Sigmoid colon (tissue), 7 donors: ENCODE measurements around the gene PLP2. TPM values are rescaled to one million over a fixed set of nuclear protein-coding genes. Genes with fewer than 3 reads are reported as not detected.

ENCODE experiments used
- DNase-seq: peaks from one replicate; pipeline ENCODE4 v3.0.0-alpha.2; 2019
- H3K27ac ChIP-seq, 4 donors: fragments of 200-600 bp; sonication (generic); one replicate each; pipeline ENCODE4 v1.5.1; 2016 to 2019; ENCODE audit warnings: mild to moderate bottlenecking in 1 of 4
- H3K27me3 ChIP-seq, 3 donors: fragments of 200-600 bp; sonication (generic); one replicate each; pipeline ENCODE4 v1.5.1; 2019; ENCODE audit warnings: mild to moderate bottlenecking in 1 of 3
- H3K36me3 ChIP-seq, 4 donors: fragments of 200-600 bp; sonication (generic); one replicate each; pipeline ENCODE4 v1.5.1; 2016 to 2019
- H3K4me1 ChIP-seq, 4 donors: fragments of 200-600 bp; sonication (generic); one replicate each; pipeline ENCODE4 v1.5.1; 2017 to 2019
- H3K4me3 ChIP-seq, 4 donors: fragments of 200-600 bp; sonication (generic); one replicate each; pipeline ENCODE4 v1.5.1; 2017 to 2019; ENCODE audit warnings: mild to moderate bottlenecking in 2 of 4, moderate library complexity in 1 of 4
- H3K9me3 ChIP-seq, 4 donors: fragments of 200-600 bp in 3 of 4; sonication (generic) in 3 of 4; one replicate each; pipeline versions ENCODE4 v1.5.1 to v1.6.1; 2013 to 2019
- EP300 ChIP-seq, 4 donors: sonication (generic); formaldehyde crosslinking; IDR thresholded peaks; one replicate each; pipeline ENCODE4 v1.6.1; 2017; ENCODE audit warnings: antibody characterized with exemption in 4 of 4
- POLR2A ChIP-seq, 2 donors: fragments of 450-650 bp; IDR thresholded peaks; one replicate each; pipeline ENCODE4 v1.6.1; 2016; ENCODE audit warnings: antibody characterized with exemption in 2 of 2, mild to moderate bottlenecking in 2 of 2, moderate library complexity in 2 of 2
- POLR2AphosphoS5 ChIP-seq, 4 donors: sonication (generic); formaldehyde crosslinking; IDR thresholded peaks; one replicate each; pipeline ENCODE4 v1.6.1; 2017; ENCODE audit warnings: antibody characterized with exemption in 4 of 4
- WGBS, 2 donors: extraction: QIAGEN DNeasy Blood & Tissue Kit; methylation state at CpG; one replicate each; pipeline ENCODE4 v1.1.7; 2013; 5-methylcytosine and 5-hydroxymethylcytosine counted together
- intact Hi-C: fragments of 100-400 bp; cut with DNase I; formaldehyde crosslinking; loops from one replicate; pipeline ENCODE4 v1.15.1; 2023
- polyA plus RNA-seq, 3 donors: library from polyadenylated mRNA; stranded (reverse); fragments of 200-250 nt; gene quantifications; one replicate each; pipeline ENCODE4 v1.2.3, GENCODE V29; 2013
- small RNA-seq, 3 donors: library from RNA; depleted of rRNA; stranded (forward); fragments of <200 nt; gene quantifications; one replicate each; pipeline ENCODE3, GENCODE V24; 2016
- total RNA-seq, 4 donors: library from RNA; depleted of rRNA; stranded (reverse); fragments of >200 nt; gene quantifications; one replicate each; pipeline ENCODE4 v1.1.0, GENCODE V29; 2016
- TF ChIP-seq, protein P1 (sequence below), 4 experiments: fragments of 450-650 bp in 3 of 4; fragments of 200-600 bp in 1 of 4; IDR thresholded peaks; one replicate each; pipeline ENCODE4 v1.5.1; 2016 to 2019; ENCODE audit warnings: antibody characterized with exemption in 4 of 4, mild to moderate bottlenecking in 3 of 4, moderate library complexity in 2 of 4
- donor health status: healthy with polysubstance abuse.
- donor health status: Bipolar disorder and iron deficiency.
- donor health status: healthy.

Gene PLP2
- total and polyA plus RNA-seq, 7 donors: 39.0 to 185 (median 61.7) TPM

DNA sequence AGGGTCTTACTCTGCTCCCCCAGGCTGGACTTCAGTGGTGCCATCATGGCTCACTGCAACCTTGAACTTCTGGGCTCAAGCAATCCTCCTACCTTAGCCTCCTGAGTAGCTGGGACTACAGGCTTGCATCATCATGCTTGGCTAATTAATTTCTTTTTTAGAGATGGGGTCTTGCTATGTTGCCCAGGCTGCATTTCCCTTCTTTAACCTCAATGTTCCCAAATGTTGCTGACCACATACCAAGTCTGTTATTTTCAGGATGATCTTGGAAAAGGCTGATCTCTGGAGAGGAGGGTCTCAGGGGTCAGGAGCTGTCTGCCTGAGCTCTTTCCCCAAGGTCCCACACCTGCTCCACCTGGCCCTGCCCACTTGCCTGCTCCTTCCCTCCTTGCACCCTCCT, 48.4 kb downstream of the PLP2 start:
- intact Hi-C loops: no loop called here
- Histone ChIP-seq H3K27ac (no peak overlapping the region), H3K27me3 (no peaks in the 10 kb centered on the region), H3K36me3 (no peaks in the 10 kb centered on the region), H3K4me1 (no peaks in the 10 kb centered on the region), H3K9me3 (no peaks in the 10 kb centered on the region), H3K4me3 (no peak overlapping the region)
- no peak for TF ChIP-seq POLR2A (IDR thresholded peaks at IDR 0.05)
- TF ChIP-seq POLR2AphosphoS5 (IDR thresholded peaks at IDR 0.05): no peak
- TF ChIP-seq EP300 (IDR thresholded peaks at IDR 0.05): no peak
- TF ChIP-seq, protein P1, sequence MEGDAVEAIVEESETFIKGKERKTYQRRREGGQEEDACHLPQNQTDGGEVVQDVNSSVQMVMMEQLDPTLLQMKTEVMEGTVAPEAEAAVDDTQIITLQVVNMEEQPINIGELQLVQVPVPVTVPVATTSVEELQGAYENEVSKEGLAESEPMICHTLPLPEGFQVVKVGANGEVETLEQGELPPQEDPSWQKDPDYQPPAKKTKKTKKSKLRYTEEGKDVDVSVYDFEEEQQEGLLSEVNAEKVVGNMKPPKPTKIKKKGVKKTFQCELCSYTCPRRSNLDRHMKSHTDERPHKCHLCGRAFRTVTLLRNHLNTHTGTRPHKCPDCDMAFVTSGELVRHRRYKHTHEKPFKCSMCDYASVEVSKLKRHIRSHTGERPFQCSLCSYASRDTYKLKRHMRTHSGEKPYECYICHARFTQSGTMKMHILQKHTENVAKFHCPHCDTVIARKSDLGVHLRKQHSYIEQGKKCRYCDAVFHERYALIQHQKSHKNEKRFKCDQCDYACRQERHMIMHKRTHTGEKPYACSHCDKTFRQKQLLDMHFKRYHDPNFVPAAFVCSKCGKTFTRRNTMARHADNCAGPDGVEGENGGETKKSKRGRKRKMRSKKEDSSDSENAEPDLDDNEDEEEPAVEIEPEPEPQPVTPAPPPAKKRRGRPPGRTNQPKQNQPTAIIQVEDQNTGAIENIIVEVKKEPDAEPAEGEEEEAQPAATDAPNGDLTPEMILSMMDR (IDR thresholded peaks at IDR 0.05): no peak
- no peak for DNase-seq

DNA sequence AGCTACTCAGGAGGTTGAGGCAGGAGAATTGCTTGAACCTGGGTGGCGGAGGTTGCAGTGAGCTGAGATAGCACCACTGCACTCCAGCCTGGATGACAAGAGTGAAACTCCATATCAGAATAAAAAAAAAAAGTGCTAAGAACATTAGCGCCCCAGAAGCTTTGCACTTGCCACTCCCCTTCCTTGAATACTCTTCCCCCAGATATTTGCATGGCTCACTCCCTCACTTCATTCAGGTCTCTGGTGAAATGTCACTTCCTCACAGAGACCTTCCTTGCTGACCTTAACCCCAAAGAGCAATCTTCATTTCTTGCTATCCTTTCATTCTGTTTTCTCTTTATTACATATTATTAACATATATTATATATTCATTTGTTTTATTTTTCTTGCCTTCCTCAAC, 50.2 kb downstream of the PLP2 start:
- Histone ChIP-seq H3K4me3 (no peak overlapping the region), H3K27me3 (no peaks in the 10 kb centered on the region), H3K4me1 (no peaks in the 10 kb centered on the region), H3K36me3 (no peaks in the 10 kb centered on the region), H3K9me3 (no peaks in the 10 kb centered on the region), H3K27ac (no peak overlapping the region)
- 56 to 69% methylated on average over 2 of the region's 2 CpGs for WGBS, 2 donors
- intact Hi-C loops: no loop called here
- DNase-seq: no peak
- TF ChIP-seq POLR2A (IDR thresholded peaks at IDR 0.05) (no peak), POLR2AphosphoS5 (IDR thresholded peaks at IDR 0.05) (no peak), EP300 (IDR thresholded peaks at IDR 0.05) (no peak)
- TF ChIP-seq, protein P1 (IDR thresholded peaks at IDR 0.05): no peak

Small RNA genes within 50 kb of the gene (small RNA-seq; reads per million reads assigned to genes)
- 0 reads per million in 3 donors for gene RN7SL262P

Other genes with a start within 250 kb of the PLP2 start
- 10 to 100 TPM; 33.6 to 41.4 (median 38.0) TPM for gene OTUD5, start 214.3 kb upstream of the PLP2 start, total RNA-seq
- 10 to 100 TPM; 22.4 to 39.3 (median 24.6) TPM for gene OTUD5, start 214.3 kb upstream of the PLP2 start, polyA plus RNA-seq
- gene KCND1, start 200.1 kb upstream of the PLP2 start, total RNA-seq: 1 to 10 TPM in 3 of 4 donors, under 1 TPM in 1; 0.95 to 2.5 (median 1.3) TPM
- gene KCND1, start 200.1 kb upstream of the PLP2 start, polyA plus RNA-seq: 1 to 10 TPM in 1 of 3 donors, not detected in 2; 1.7 TPM
- gene GRIPAP1, start 169.6 kb upstream of the PLP2 start, total RNA-seq: 10 to 100 TPM; 19.7 to 63.1 (median 29.7) TPM
- gene GRIPAP1, start 169.6 kb upstream of the PLP2 start, polyA plus RNA-seq: 10 to 100 TPM; 14.4 to 42.0 (median 18.3) TPM
- 10 to 100 TPM; 38.3 to 69.8 (median 56.0) TPM for gene TFE3, start 128.5 kb upstream of the PLP2 start, total RNA-seq
- gene TFE3, start 128.5 kb upstream of the PLP2 start, polyA plus RNA-seq: 10 to 100 TPM; 21.0 to 32.6 (median 30.9) TPM
- 1 to 10 TPM in 3 of 4 donors, under 1 TPM in 1; 0.71 to 3.9 (median 1.3) TPM for gene CCDC120, start 112.9 kb upstream of the PLP2 start, total RNA-seq
- 1 to 10 TPM; 4.2 to 7.6 (median 4.2) TPM for gene CCDC120, start 112.9 kb upstream of the PLP2 start, polyA plus RNA-seq
- 10 to 100 TPM; 18.2 to 20.2 (median 19.0) TPM for gene PRAF2, start 97.9 kb upstream of the PLP2 start, total RNA-seq
- gene PRAF2, start 97.9 kb upstream of the PLP2 start, polyA plus RNA-seq: 10 to 100 TPM in 1 of 3 donors, 1 to 10 TPM in 2; 2.8 to 15.2 (median 8.4) TPM
- gene WDR45, start 92.0 kb upstream of the PLP2 start, total RNA-seq: 100 to 1,000 TPM in 1 of 4 donors, 10 to 100 TPM in 3; 78.5 to 102 (median 93.5) TPM
- gene WDR45, start 92.0 kb upstream of the PLP2 start, polyA plus RNA-seq: 10 to 100 TPM; 49.5 to 57.1 (median 55.5) TPM
- gene GPKOW, start 48.2 kb upstream of the PLP2 start, total RNA-seq: 10 to 100 TPM; 14.4 to 25.0 (median 23.6) TPM
- 10 to 100 TPM; 23.4 to 24.6 (median 24.3) TPM for gene GPKOW, start 48.2 kb upstream of the PLP2 start, polyA plus RNA-seq
- 1 to 10 TPM; 1.4 to 3.1 (median 1.8) TPM for gene MAGIX, start 9.1 kb upstream of the PLP2 start, total RNA-seq
- gene MAGIX, start 9.1 kb upstream of the PLP2 start, polyA plus RNA-seq: 10 to 100 TPM in 2 of 3 donors, 1 to 10 TPM in 1; 7.7 to 24.0 (median 13.6) TPM
- 10 to 100 TPM in 2 of 4 donors, 1 to 10 TPM in 2; 7.7 to 13.0 (median 10.4) TPM for gene PRICKLE3, start 14.5 kb downstream of the PLP2 start, total RNA-seq
- 1 to 10 TPM; 4.8 to 9.8 (median 6.0) TPM for gene PRICKLE3, start 14.5 kb downstream of the PLP2 start, polyA plus RNA-seq
- gene SYP, start 28.3 kb downstream of the PLP2 start, total RNA-seq: 10 to 100 TPM in 2 of 4 donors, 1 to 10 TPM in 2; 4.1 to 14.6 (median 10.9) TPM
- 10 to 100 TPM in 1 of 3 donors, 1 to 10 TPM in 2; 1.2 to 20.2 (median 1.4) TPM for gene SYP, start 28.3 kb downstream of the PLP2 start, polyA plus RNA-seq
- gene CACNA1F, start 61.4 kb downstream of the PLP2 start, total RNA-seq: under 1 TPM in 2 of 4 donors, not detected in 2; 0.14 to 0.16 TPM
- under 1 TPM in 2 of 3 donors, not detected in 1; under 0.01 to 0.70 TPM for gene CACNA1F, start 61.4 kb downstream of the PLP2 start, polyA plus RNA-seq
- 10 to 100 TPM; 11.1 to 15.0 (median 12.6) TPM for gene CCDC22, start 63.6 kb downstream of the PLP2 start, total RNA-seq
- gene CCDC22, start 63.6 kb downstream of the PLP2 start, polyA plus RNA-seq: 10 to 100 TPM in 1 of 3 donors, 1 to 10 TPM in 2; 9.0 to 16.1 (median 9.6) TPM
- not detected for gene FOXP3, start 92.8 kb downstream of the PLP2 start, total RNA-seq
- gene FOXP3, start 92.8 kb downstream of the PLP2 start, polyA plus RNA-seq: 1 to 10 TPM in 1 of 3 donors, not detected in 2; 3.1 TPM
- gene PPP1R3F, start 97.9 kb downstream of the PLP2 start, total RNA-seq: 10 to 100 TPM in 2 of 4 donors, 1 to 10 TPM in 2; 8.6 to 13.7 (median 10.1) TPM
- gene PPP1R3F, start 97.9 kb downstream of the PLP2 start, polyA plus RNA-seq: 1 to 10 TPM; 2.2 to 5.4 (median 3.9) TPM
- not detected for gene GAGE10, start 131.7 kb downstream of the PLP2 start, total RNA-seq
- gene GAGE10, start 131.7 kb downstream of the PLP2 start, polyA plus RNA-seq: not detected
- not detected for gene GAGE12J, start 150.1 kb downstream of the PLP2 start, total RNA-seq
- gene GAGE12J, start 150.1 kb downstream of the PLP2 start, polyA plus RNA-seq: not detected
- not detected for gene GAGE13, start 159.7 kb downstream of the PLP2 start, total RNA-seq
- not detected for gene GAGE13, start 159.7 kb downstream of the PLP2 start, polyA plus RNA-seq